ENCODE data around the gene NDUFA8.

Gene NDUFA8

GRCh38 chr9:122192914-122193525 lies 33.4 kb upstream of the NDUFA8 start:
- no peak overlapping the region for H3K27ac ChIP-seq
- TF ChIP-seq ZFX (IDR thresholded peaks at IDR 0.05) = no peak
- no peak for TF ChIP-seq CTCF (conservative IDR thresholded peaks at IDR 0.05)

GRCh38 chr9:122192261-122192875 lies 32.8 kb upstream of the NDUFA8 start:
- TF ChIP-seq ZFX (IDR thresholded peaks at IDR 0.05) (no peak), CTCF (conservative IDR thresholded peaks at IDR 0.05) (no peak)
- H3K27ac ChIP-seq = no peak overlapping the region

GRCh38 chr9:122191584-122191983 lies 32.0 kb upstream of the NDUFA8 start:
- TF ChIP-seq CTCF (conservative IDR thresholded peaks at IDR 0.05) = no peak
- TF ChIP-seq ZFX (IDR thresholded peaks at IDR 0.05) = no peak
- no peak overlapping the region for H3K27ac ChIP-seq

- no peak for TF ChIP-seq ZFX (IDR thresholded peaks at IDR 0.05)
- H3K27ac ChIP-seq = no peak overlapping the region
These were observed 31.2 kb upstream of the NDUFA8 start for GRCh38 chr9:122190597-122191381.

- TF ChIP-seq CTCF (conservative IDR thresholded peaks at IDR 0.05) (no peak), ZFX (IDR thresholded peaks at IDR 0.05) (no peak)
- no peak overlapping the region for H3K27ac ChIP-seq
These were observed 28.8 kb upstream of the NDUFA8 start for GRCh38 chr9:122188369-122188768.

- no peak overlapping the region for H3K27ac ChIP-seq
- TF ChIP-seq CTCF (conservative IDR thresholded peaks at IDR 0.05) = no peak
- TF ChIP-seq ZFX (IDR thresholded peaks at IDR 0.05) = no peak
These were observed 27.3 kb upstream of the NDUFA8 start for GRCh38 chr9:122186777-122187470.

GRCh38 chr9:122186301-122186700 lies 26.7 kb upstream of the NDUFA8 start:
- no peak overlapping the region for H3K27ac ChIP-seq
- no peak for TF ChIP-seq CTCF (conservative IDR thresholded peaks at IDR 0.05)
- TF ChIP-seq ZFX (IDR thresholded peaks at IDR 0.05) = no peak

Measured in C4-2B (cell line).